NAMALWA (cell line): ENCODE measurements around the gene G6PC3.

ENCODE experiments used
- DNase-seq: peaks from one replicate; pipeline ENCODE4 v3.0.0-alpha.2; 2015; ENCODE audit warnings: low spot score

G6PC3 gene

GRCh38 chr17:44059101-44059892, 11.2 kb upstream of the G6PC3 start:
- DNase-seq: no peak

- DNase-seq: no peak
Observed at GRCh38 chr17:44061446-44061845, 9.1 kb upstream of the G6PC3 start.

- no peak for DNase-seq
Observed at GRCh38 chr17:44062871-44063270, 7.7 kb upstream of the G6PC3 start.

- DNase-seq: no peak
Observed at GRCh38 chr17:44063704-44064639, 6.6 kb upstream of the G6PC3 start.

GRCh38 chr17:44065668-44066203, 4.8 kb upstream of the G6PC3 start:
- peak; percentile 60 for DNase-seq

- DNase-seq: peak; percentile 94
Observed at GRCh38 chr17:44066204-44066930, 4.2 kb upstream of the G6PC3 start, which contains the start of gene LSM12. Gene LSM12, minus strand, starts transcription at chr17:44066671. Its CDS starts 84 bp downstream, at chr17:44066587.

- no peak for DNase-seq
Observed at GRCh38 chr17:44067545-44067940, 3.0 kb upstream of the G6PC3 start.

GRCh38 chr17:44069974-44070454, 521 bp upstream of the G6PC3 start:
- peak; percentile 63 for DNase-seq

- DNase-seq: no peak
Observed at GRCh38 chr17:44071198-44071520, 624 bp downstream of the G6PC3 start.

GRCh38 chr17:44071772-44072171, 1.2 kb downstream of the G6PC3 start:
- DNase-seq: no peak

GRCh38 chr17:44074231-44074910, 3.8 kb downstream of the G6PC3 start:
- DNase-seq: no peak

- no peak for DNase-seq
Observed at GRCh38 chr17:44074911-44075285, 4.4 kb downstream of the G6PC3 start.

GRCh38 chr17:44075598-44076293, 5.2 kb downstream of the G6PC3 start:
- DNase-seq: no peak

- no peak for DNase-seq
Observed at GRCh38 chr17:44076716-44077594, 6.4 kb downstream of the G6PC3 start.

- no peak for DNase-seq
Observed at GRCh38 chr17:44077595-44077909, 7.0 kb downstream of the G6PC3 start.

- DNase-seq: no peak
Observed at GRCh38 chr17:44078412-44078811, 7.9 kb downstream of the G6PC3 start.

GRCh38 chr17:44079877-44080821, 9.6 kb downstream of the G6PC3 start:
- DNase-seq: peak; percentile 50

GRCh38 chr17:44081681-44082080, 11.1 kb downstream of the G6PC3 start:
- no peak for DNase-seq
